GM18511 (cell line): ENCODE results near the gene DLGAP1.
"Not testable (repeated sequence)": the region's sequence is repeated elsewhere in the genome, so short reads cannot be mapped to it uniquely, and the experiment has no call there.

ENCODE experiments used
- ATAC-seq: cut with Tn5 transposase; IDR thresholded peaks from one replicate; pipeline ENCODE4 v1.9.1; 2021; ENCODE audit warnings: mild to moderate bottlenecking, moderate library complexity; ENCODE audit not compliant: unreplicated experiment

Gene DLGAP1

GRCh38 chr18:3710712-3711301, 744.3 kb downstream of the DLGAP1 start:
- no peak for ATAC-seq

GRCh38 chr18:3709205-3709604, 745.9 kb downstream of the DLGAP1 start:
- ATAC-seq, result no peak

GRCh38 chr18:3706279-3707097, 748.6 kb downstream of the DLGAP1 start:
- no peak for ATAC-seq

GRCh38 chr18:3704556-3705344, 750.4 kb downstream of the DLGAP1 start:
- no peak for ATAC-seq

GRCh38 chr18:3703732-3704176, 751.4 kb downstream of the DLGAP1 start:
- ATAC-seq, result no peak

GRCh38 chr18:3699707-3700567, 755.2 kb downstream of the DLGAP1 start:
- ATAC-seq, result not testable (repeated sequence)

- ATAC-seq, result not testable (repeated sequence)
Observed at GRCh38 chr18:3694030-3694778, 760.9 kb downstream of the DLGAP1 start.

GRCh38 chr18:3693410-3693809, 761.7 kb downstream of the DLGAP1 start:
- ATAC-seq, result no peak

- ATAC-seq, result no peak
Observed at GRCh38 chr18:3692691-3693090, 762.4 kb downstream of the DLGAP1 start.

GRCh38 chr18:3692113-3692621, 762.9 kb downstream of the DLGAP1 start:
- no peak for ATAC-seq

- ATAC-seq, result no peak
Observed at GRCh38 chr18:3691705-3692104, 763.4 kb downstream of the DLGAP1 start.

GRCh38 chr18:3690764-3691066, 764.4 kb downstream of the DLGAP1 start:
- ATAC-seq, result no peak

GRCh38 chr18:3689986-3690763, 764.9 kb downstream of the DLGAP1 start:
- ATAC-seq, result no peak

GRCh38 chr18:3689091-3689490, 766.0 kb downstream of the DLGAP1 start:
- no peak for ATAC-seq

GRCh38 chr18:3688690-3689089, 766.4 kb downstream of the DLGAP1 start:
- no peak for ATAC-seq

- no peak for ATAC-seq
Observed at GRCh38 chr18:3683483-3683882, 771.6 kb downstream of the DLGAP1 start.

- no peak for ATAC-seq
Observed at GRCh38 chr18:3682061-3682460, 773.0 kb downstream of the DLGAP1 start.

GRCh38 chr18:3679241-3679640, 775.9 kb downstream of the DLGAP1 start:
- no peak for ATAC-seq

GRCh38 chr18:3675994-3676393, 779.1 kb downstream of the DLGAP1 start:
- ATAC-seq, result no peak
